Measurements from ENCODE around the gene RASGRP1. TPM values are rescaled to one million over a fixed set of nuclear protein-coding genes. Genes with fewer than 3 reads are reported as not detected.
A peak's percentile ranks its signal among the peaks of the same experiment; 100 is the strongest.
"Not testable (repeated sequence)": the region's sequence is repeated elsewhere in the genome, so short reads cannot be mapped to it uniquely, and the experiment has no call there.

RASGRP1 gene
- 0.13 and 0.53 TPM in 2 replicates for total RNA-seq (2014; rRNA removed; shearing (Covaris generic))
- polyA plus RNA-seq (2015; cell fraction: cytosol; rRNA removed), result 0.09 and 0.14 TPM in 2 replicates
- polyA plus RNA-seq (2015; cell fraction: nucleus; rRNA removed), result 0.08 and 0.12 TPM in 2 replicates

GRCh38 chr15:38564557-38565286 is at the start of gene RASGRP1:
Gene RASGRP1 (minus strand): TSS chr15:38564814. CDS start chr15:38564628, 186 bp downstream.
- peak; percentile 34 for DNase-seq (ENCODE audit: low read depth)

- no peak for DNase-seq (ENCODE audit: low read depth)
These were observed 48.5 kb upstream of the RASGRP1 start for GRCh38 chr15:38613085-38613484.

GRCh38 chr15:38612159-38612863 is 47.7 kb upstream of the RASGRP1 start:
- DNase-seq (ENCODE audit: low read depth), result no peak

GRCh38 chr15:38611228-38611627 is 46.6 kb upstream of the RASGRP1 start:
- no peak for DNase-seq (ENCODE audit: low read depth)

- DNase-seq (ENCODE audit: low read depth), result no peak
These were observed 46.1 kb upstream of the RASGRP1 start for GRCh38 chr15:38610748-38611147.

GRCh38 chr15:38609097-38609738 is 44.6 kb upstream of the RASGRP1 start:
- DNase-seq (ENCODE audit: low read depth), result no peak

GRCh38 chr15:38608682-38609081 is 44.1 kb upstream of the RASGRP1 start:
- DNase-seq (ENCODE audit: low read depth), result no peak

- no peak for DNase-seq (ENCODE audit: low read depth)
These were observed 41.1 kb upstream of the RASGRP1 start for GRCh38 chr15:38605744-38606143.

GRCh38 chr15:38603672-38604071 is 39.1 kb upstream of the RASGRP1 start:
- no peak for DNase-seq (ENCODE audit: low read depth)

GRCh38 chr15:38602910-38603670 is 38.5 kb upstream of the RASGRP1 start:
- no peak for DNase-seq (ENCODE audit: low read depth)

- DNase-seq (ENCODE audit: low read depth), result no peak
These were observed 35.6 kb upstream of the RASGRP1 start for GRCh38 chr15:38600236-38600635.

- no peak for DNase-seq (ENCODE audit: low read depth)
These were observed 34.1 kb upstream of the RASGRP1 start for GRCh38 chr15:38598749-38599148.

GRCh38 chr15:38597219-38597800 is 32.7 kb upstream of the RASGRP1 start:
- DNase-seq (ENCODE audit: low read depth), result no peak

GRCh38 chr15:38593524-38593923 is 28.9 kb upstream of the RASGRP1 start:
- no peak for DNase-seq (ENCODE audit: low read depth)

GRCh38 chr15:38589502-38589901 is 24.9 kb upstream of the RASGRP1 start:
- peak; percentile 59 for DNase-seq (ENCODE audit: low read depth)

- no peak for DNase-seq (ENCODE audit: low read depth)
These were observed 24.1 kb upstream of the RASGRP1 start for GRCh38 chr15:38588672-38589071.

GRCh38 chr15:38587214-38587613 is 22.6 kb upstream of the RASGRP1 start:
- no peak for DNase-seq (ENCODE audit: low read depth)

- DNase-seq (ENCODE audit: low read depth), result not testable (repeated sequence)
These were observed 21.4 kb upstream of the RASGRP1 start for GRCh38 chr15:38586005-38586404.

- no peak for DNase-seq (ENCODE audit: low read depth)
These were observed 14.0 kb upstream of the RASGRP1 start for GRCh38 chr15:38578626-38579025.

- DNase-seq (ENCODE audit: low read depth), result no peak
These were observed 12.9 kb upstream of the RASGRP1 start for GRCh38 chr15:38577424-38577987.

- DNase-seq (ENCODE audit: low read depth), result no peak
These were observed 12.2 kb upstream of the RASGRP1 start for GRCh38 chr15:38576837-38577236.
